Chondrocyte (in vitro differentiated cells): ENCODE results near the gene GRIK1. TPM values are rescaled to one million over a fixed set of nuclear protein-coding genes. Genes with fewer than 3 reads are reported as not detected.

Experiments
- DNase-seq: peaks from one replicate; pipeline ENCODE4 v3.0.0; 2021; ENCODE audit warnings: mixed read lengths, low spot score
- H3K27ac Mint-ChIP-seq: one replicate; pipeline ENCODE4 v1.8.0; 2021; ENCODE audit warnings: mild to moderate bottlenecking, moderate library complexity, mixed read lengths; ENCODE audit not compliant: unreplicated experiment
- H3K27me3 Mint-ChIP-seq: 2 replicates; pipeline ENCODE4 v1.8.0; 2021; ENCODE audit warnings: low read depth, mixed read lengths
- H3K36me3 Mint-ChIP-seq: 2 replicates; pipeline ENCODE4 v1.8.0; 2021; ENCODE audit warnings: low read depth, mixed read lengths
- H3K4me1 Mint-ChIP-seq: 2 replicates; pipeline ENCODE4 v1.8.0; 2021; ENCODE audit warnings: low read depth, mild to moderate bottlenecking, mixed read lengths
- H3K4me3 Mint-ChIP-seq: one replicate; pipeline ENCODE4 v1.8.0; 2021; ENCODE audit warnings: mild to moderate bottlenecking, moderate library complexity, mixed read lengths; ENCODE audit not compliant: unreplicated experiment
- H3K9me3 Mint-ChIP-seq: 2 replicates; pipeline ENCODE4 v1.8.0; 2021; ENCODE audit warnings: low read depth, mixed read lengths
- CTCF ChIP-seq: fragments of 200-600 bp; sonication (generic); IDR thresholded peaks from 2 replicates; pipeline ENCODE4 v1.5.0; 2021; ENCODE audit warnings: antibody characterized with exemption, mild to moderate bottlenecking, moderate library complexity
- total RNA-seq: library from RNA; stranded (reverse); gene quantifications from 3 replicates; pipeline ENCODE4 v1.2.1, GENCODE V29; 2021

Gene GRIK1
- total RNA-seq, 1 donor from 2014 or later = 1.2 TPM

GRCh38 chr21:29801122-29801521 lies 138.7 kb downstream of the GRIK1 start:
- Mint-ChIP-seq H3K27me3 (peaks cover 23% of the 10 kb centered on the region), H3K36me3 (no peaks in the 10 kb centered on the region), H3K4me1 (no peaks in the 10 kb centered on the region), H3K4me3 (no peak overlapping the region), H3K9me3 (peaks cover 3% of the 10 kb centered on the region), H3K27ac (no peak overlapping the region)
- no peak for DNase-seq
- TF ChIP-seq CTCF = no peak

GRCh38 chr21:29800056-29800455 lies 139.7 kb downstream of the GRIK1 start:
- no peak for DNase-seq
- peaks cover 3% of the 10 kb centered on the region for H3K9me3 Mint-ChIP-seq
- TF ChIP-seq CTCF = no peak

GRCh38 chr21:29798840-29799239 lies 141.0 kb downstream of the GRIK1 start:
- no peak for TF ChIP-seq CTCF
- H3K36me3 Mint-ChIP-seq = no peaks in the 10 kb centered on the region
- DNase-seq = no peak
- no peak overlapping the region for H3K4me3 Mint-ChIP-seq
- no peaks in the 10 kb centered on the region for H3K4me1 Mint-ChIP-seq
- peaks cover 3% of the 10 kb centered on the region for H3K9me3 Mint-ChIP-seq
- no peak overlapping the region for H3K27ac Mint-ChIP-seq
- H3K27me3 Mint-ChIP-seq = peaks cover 18% of the 10 kb centered on the region

More at GRCh38 chr21:29800056-29800455, 139.7 kb downstream of the GRIK1 start:
- H3K4me3 Mint-ChIP-seq = no peak overlapping the region
- no peak overlapping the region for H3K27ac Mint-ChIP-seq
- H3K4me1 Mint-ChIP-seq = no peaks in the 10 kb centered on the region
- peaks cover 24% of the 10 kb centered on the region for H3K27me3 Mint-ChIP-seq
- no peaks in the 10 kb centered on the region for H3K36me3 Mint-ChIP-seq

DNA sequence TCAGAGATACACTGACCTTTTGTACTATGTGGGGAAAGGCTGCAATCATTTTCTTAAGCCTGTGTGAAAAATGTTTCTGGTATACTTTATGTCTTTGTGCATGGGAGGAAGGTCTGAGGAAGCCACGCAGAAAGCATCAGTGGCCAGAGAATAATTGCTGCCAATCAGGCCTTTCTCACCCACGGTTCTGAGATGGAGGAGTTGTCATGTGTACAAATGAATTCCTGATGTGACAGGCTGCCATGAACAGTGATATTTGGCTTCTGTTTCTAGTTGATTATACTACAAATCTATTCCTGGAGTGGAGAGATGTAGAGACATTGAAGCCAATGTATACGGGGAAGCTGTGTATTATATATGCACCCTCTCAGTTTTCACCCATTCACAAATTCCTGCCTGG lies 142.6 kb downstream of the GRIK1 start:
- Mint-ChIP-seq H3K4me1 (no peaks in the 10 kb centered on the region), H3K27me3 (peaks cover 12% of the 10 kb centered on the region), H3K9me3 (peaks cover 3% of the 10 kb centered on the region), H3K36me3 (no peaks in the 10 kb centered on the region), H3K27ac (no peak overlapping the region), H3K4me3 (no peak overlapping the region)
- no peak for DNase-seq
- TF ChIP-seq CTCF = no peak

DNA sequence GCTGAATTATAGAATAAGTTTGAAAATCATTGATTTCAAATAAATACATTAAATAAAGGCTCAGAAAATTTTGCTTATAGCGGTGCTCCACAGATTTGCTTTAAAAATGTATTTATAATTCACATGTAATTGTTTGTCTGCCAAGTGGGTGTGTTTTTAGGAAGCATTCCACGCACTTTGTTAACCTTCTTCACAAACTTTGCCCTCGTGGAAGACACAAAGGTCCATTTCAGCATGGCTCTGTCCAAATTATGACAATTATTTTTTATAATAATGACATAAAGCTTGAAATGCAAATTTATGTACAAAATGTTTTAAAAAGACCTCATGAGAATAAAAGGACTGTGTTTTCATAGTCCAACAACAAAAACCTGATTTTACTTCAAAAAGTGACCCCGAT lies 146.1 kb downstream of the GRIK1 start:
- Mint-ChIP-seq H3K36me3 (no peaks in the 10 kb centered on the region), H3K9me3 (no peaks in the 10 kb centered on the region), H3K4me1 (no peaks in the 10 kb centered on the region), H3K27me3 (peaks cover 6% of the 10 kb centered on the region), H3K4me3 (no peak overlapping the region), H3K27ac (no peak overlapping the region)
- no peak for TF ChIP-seq CTCF
- DNase-seq = no peak
